ENCODE data around the gene BCAS3.
"Not testable (repeated sequence)": the region's sequence is repeated elsewhere in the genome, so short reads cannot be mapped to it uniquely, and the experiment has no call there.

Gene BCAS3

DNA sequence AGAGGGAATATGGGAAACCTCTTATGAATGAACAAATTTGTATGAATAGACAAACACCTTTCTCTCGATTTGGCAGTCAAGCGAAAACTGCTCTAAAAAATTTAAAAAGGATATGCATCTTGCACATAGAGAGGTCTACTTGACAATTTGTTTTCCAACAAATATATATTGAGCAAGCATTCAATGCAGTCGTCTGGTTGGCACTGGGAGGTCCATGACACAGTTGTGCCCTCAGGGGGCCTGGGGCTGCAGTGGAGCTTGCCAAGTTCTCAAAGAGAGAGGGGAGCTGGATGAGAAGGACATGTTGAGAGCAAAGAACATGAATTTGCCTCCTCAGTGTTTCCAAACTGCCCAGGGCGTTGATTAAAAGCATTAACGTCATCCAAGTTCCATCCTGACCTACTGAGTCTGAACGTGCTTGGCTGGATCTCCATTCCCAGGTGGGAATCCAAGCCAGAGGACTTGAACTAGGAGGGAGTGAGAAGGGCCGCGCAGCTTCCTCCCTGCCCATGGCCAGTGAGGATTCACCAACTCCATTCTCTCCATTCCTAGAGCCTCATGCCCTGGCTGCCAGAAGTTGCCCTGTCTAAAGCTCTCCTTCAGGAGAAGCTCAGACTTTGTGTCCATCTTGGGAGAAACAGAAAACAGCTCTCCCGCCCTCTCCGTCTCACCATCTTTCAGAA, 746.5 kb downstream of the BCAS3 start:
- in situ Hi-C loops (cut with HindIII; ENCODE audit: low sequenced_read_pairs) = loop anchor here (10.0 kb wide), 1 partner anchor 131 kb away; no protein-coding TSS in a partner anchor
- DNase-seq (ENCODE audit: low read depth) = no peak
- no peak overlapping the region for H3K4me3 ChIP-seq (ENCODE audit: low read depth, low read length)
- TF ChIP-seq, protein P1, sequence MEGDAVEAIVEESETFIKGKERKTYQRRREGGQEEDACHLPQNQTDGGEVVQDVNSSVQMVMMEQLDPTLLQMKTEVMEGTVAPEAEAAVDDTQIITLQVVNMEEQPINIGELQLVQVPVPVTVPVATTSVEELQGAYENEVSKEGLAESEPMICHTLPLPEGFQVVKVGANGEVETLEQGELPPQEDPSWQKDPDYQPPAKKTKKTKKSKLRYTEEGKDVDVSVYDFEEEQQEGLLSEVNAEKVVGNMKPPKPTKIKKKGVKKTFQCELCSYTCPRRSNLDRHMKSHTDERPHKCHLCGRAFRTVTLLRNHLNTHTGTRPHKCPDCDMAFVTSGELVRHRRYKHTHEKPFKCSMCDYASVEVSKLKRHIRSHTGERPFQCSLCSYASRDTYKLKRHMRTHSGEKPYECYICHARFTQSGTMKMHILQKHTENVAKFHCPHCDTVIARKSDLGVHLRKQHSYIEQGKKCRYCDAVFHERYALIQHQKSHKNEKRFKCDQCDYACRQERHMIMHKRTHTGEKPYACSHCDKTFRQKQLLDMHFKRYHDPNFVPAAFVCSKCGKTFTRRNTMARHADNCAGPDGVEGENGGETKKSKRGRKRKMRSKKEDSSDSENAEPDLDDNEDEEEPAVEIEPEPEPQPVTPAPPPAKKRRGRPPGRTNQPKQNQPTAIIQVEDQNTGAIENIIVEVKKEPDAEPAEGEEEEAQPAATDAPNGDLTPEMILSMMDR (IDR thresholded peaks at IDR 0.05; ENCODE audit: low read depth, low read length, missing control alignments) = no peak

DNA sequence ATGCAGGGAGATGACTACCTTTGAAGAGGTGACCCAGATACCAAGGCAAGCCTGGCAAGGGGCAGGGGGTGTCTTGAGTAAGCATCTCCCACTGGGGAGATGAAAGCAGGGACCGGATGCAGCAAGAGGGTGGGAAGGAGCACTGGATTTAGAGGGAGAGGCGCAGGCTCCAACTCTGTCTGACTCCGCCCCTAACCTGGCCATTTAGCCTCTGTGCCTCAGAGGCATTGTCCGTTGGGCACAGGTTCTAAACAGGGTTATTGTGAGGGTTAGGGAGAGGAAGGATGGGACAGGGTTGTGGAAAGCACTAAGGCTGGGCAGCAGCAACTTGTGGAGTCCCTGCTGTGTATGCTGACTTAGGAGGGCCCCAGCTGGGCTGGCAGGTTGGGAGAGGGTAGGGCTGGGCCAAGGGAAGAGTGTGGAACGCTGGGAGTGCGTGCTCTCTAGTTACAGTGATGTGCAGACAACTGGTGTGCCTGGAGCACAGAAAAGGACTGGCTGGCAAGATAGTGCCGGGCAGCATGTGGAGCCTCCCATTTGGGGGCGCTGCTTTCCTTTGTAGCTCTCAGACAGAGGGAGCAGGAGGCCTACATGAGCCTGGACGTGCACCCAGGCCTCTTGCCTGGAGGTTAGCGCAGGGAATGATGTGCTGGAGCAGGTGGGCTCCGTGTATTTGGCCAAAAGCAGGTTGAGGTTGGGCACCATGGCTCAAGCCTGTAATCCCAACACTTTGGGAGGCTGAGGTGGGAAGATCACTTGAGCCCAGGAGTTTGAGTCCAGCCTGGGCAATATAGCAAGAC, 748.2 kb downstream of the BCAS3 start:
- no peak overlapping the region for H3K4me3 ChIP-seq (ENCODE audit: low read depth, low read length)
- TF ChIP-seq, protein P1 (IDR thresholded peaks at IDR 0.05; ENCODE audit: low read depth, low read length, missing control alignments) = no peak
- in situ Hi-C loops (cut with HindIII; ENCODE audit: low sequenced_read_pairs) = loop anchor here (10.0 kb wide), 1 partner anchor 129 kb away; no protein-coding TSS in a partner anchor
- DNase-seq (ENCODE audit: low read depth) = no peak

DNA sequence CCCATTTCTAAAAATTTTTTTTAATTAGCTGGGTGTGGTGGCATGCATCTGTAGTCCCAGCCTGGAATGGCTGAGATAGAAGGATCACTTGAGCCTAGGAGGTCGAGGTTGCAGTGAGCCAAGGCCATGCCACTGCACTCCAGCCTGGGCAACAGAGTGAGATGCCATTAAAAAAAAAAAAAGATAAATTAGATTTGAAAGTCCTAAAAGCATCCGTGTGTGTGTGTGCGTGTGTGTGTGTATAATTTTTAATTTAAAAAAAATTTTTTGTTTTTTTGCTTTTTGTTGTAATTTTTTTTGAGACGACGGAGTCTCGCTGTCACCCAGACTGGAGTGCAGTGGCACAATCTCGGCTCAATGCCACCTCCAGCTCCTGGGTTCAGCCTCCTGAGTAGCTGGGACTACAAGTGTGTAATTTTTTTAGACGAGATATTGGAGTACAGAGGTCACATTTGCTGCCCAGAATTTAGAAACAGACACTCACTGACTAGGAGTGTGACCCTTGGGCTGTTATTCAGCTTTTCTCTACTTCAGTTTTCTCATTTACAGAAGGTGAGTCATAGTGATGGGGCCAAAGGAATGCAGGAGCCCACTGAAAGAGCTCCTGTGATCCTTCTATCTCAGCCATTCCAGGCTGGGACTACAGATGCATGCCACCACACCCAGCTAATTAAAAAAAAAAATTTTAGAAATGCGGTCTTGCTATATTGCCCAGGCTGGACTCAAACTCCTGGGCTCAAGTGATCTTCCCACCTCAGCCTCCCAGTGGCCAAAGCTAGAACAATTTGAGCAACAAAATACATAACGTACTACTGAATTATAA, 749.0 kb downstream of the BCAS3 start:
- TF ChIP-seq, protein P1 (IDR thresholded peaks at IDR 0.05; ENCODE audit: low read depth, low read length, missing control alignments) = no peak

DNA sequence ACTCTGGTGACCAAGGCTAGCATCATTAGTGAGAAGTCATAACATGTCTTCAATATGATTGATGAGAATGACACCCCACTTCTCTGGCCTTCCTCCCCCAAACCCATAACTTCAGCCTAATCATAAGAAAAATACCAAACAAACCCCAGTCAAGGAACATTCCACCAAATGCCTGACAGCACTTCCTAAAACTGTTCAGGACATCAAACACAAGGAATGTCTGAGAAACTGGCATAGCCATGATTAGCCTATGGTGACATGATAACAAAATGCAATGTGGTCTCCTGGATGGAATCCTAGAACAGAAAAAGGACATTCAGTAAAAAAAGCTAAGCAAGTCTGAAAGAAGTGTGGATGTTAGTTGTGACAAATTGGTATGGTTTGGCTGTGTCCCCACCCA, 749.9 kb downstream of the BCAS3 start:
- no peak overlapping the region for H3K4me3 ChIP-seq (ENCODE audit: low read depth, low read length)
- TF ChIP-seq, protein P1 (IDR thresholded peaks at IDR 0.05; ENCODE audit: low read depth, low read length, missing control alignments) = no peak
- in situ Hi-C loops (cut with HindIII; ENCODE audit: low sequenced_read_pairs) = loop anchor here (10.0 kb wide), 1 partner anchor 127 kb away; no protein-coding TSS in a partner anchor
- DNase-seq (ENCODE audit: low read depth) = no peak

More for the DNA sequence above, 749.0 kb downstream of the BCAS3 start:
- H3K4me3 ChIP-seq (ENCODE audit: low read depth, low read length) = no peak overlapping the region
- in situ Hi-C loops (cut with HindIII; ENCODE audit: low sequenced_read_pairs) = loop anchor here (10.0 kb wide), 1 partner anchor 128 kb away; no protein-coding TSS in a partner anchor
- DNase-seq (ENCODE audit: low read depth) = no peak

DNA sequence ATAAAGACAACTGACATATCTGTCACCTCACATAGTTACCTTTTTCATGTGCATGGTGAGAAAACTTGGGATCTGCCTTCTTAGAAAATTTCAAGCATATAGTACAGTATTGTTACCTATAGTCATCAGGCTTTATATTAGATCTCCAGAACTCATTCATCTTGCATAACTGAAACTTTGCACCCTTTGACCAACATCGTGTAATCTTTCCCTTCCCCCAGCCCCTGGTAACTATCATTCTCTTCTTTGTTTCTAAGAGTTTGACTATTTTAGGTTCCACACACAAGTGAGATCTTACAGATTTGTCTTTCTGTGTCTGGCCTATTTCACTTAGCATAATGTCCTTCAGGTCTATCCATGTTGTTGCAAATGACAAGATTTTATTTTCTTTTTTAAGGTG, 751.6 kb downstream of the BCAS3 start:
- TF ChIP-seq, protein P1 (IDR thresholded peaks at IDR 0.05; ENCODE audit: low read depth, low read length, missing control alignments) = no peak
- no peak overlapping the region for H3K4me3 ChIP-seq (ENCODE audit: low read depth, low read length)
- DNase-seq (ENCODE audit: low read depth) = no peak
- in situ Hi-C loops (cut with HindIII; ENCODE audit: low sequenced_read_pairs) = loop anchor here (10.0 kb wide), 1 partner anchor 126 kb away; no protein-coding TSS in a partner anchor

DNA sequence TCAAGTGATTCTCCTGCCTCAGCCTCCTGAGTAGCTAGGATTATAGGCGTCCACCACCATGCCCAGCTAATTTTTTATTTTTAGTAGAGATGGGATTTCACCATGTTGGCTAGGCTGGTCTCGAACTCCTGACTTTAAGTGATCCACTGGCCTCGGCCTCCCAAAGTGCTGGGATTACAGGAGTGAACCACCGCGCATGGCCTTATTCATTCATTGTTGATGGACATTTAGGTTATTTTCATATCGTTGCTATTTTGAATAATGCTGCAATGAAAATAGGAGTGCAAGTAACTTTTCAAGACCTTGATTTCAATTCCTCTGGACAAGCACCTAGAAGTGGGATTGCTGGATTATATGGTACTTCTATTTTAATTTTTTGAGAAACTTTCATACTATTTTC, 752.2 kb downstream of the BCAS3 start:
- in situ Hi-C loops (cut with HindIII; ENCODE audit: low sequenced_read_pairs) = loop anchor here (10.0 kb wide), 1 partner anchor 125 kb away; no protein-coding TSS in a partner anchor
- not testable (repeated sequence) for DNase-seq (ENCODE audit: low read depth); H3K4me3 ChIP-seq (ENCODE audit: low read depth, low read length)

Measured in astrocyte of the cerebellum (primary cell).